GM23338 (cell line): Measurements from ENCODE around the gene KDM4B.

ENCODE experiments used
- CTCF ChIP-seq, 2 experiments: fragments of 200-600 bp in 1 of 2; sonication (generic) in 1 of 2; conservative IDR thresholded peaks; 2 replicates each; pipeline versions ENCODE4 v1.5.1 to v1.6.1; 2016 to 2017; ENCODE audit warnings: antibody characterized with exemption in 2 of 2, low read depth in 2 of 2, mild to moderate bottlenecking in 2 of 2, moderate library complexity in 1 of 2
- EZH2 ChIP-seq: fragments of 200-600 bp; sonication (generic); IDR thresholded peaks from one replicate; pipeline ENCODE4 v1.8.0; 2017; ENCODE audit warnings: antibody characterized with exemption, mild to moderate bottlenecking, low read depth; ENCODE audit not compliant: unreplicated experiment
- EZH2phosphoT487 ChIP-seq: fragments of 200-600 bp; sonication (generic); IDR thresholded peaks from one replicate; pipeline ENCODE4 v1.8.1; 2018; ENCODE audit warnings: antibody characterized with exemption; ENCODE audit not compliant: unreplicated experiment
- POLR2AphosphoS5 ChIP-seq: IDR thresholded peaks from 2 replicates; pipeline ENCODE4 v1.6.1; 2016; ENCODE audit warnings: antibody characterized with exemption, low read depth
- REST ChIP-seq: IDR thresholded peaks from one replicate; pipeline ENCODE4 v1.6.1; 2018; ENCODE audit warnings: antibody characterized with exemption; ENCODE audit not compliant: unreplicated experiment

- TF ChIP-seq EZH2, result no peak
- TF ChIP-seq CTCF (conservative IDR thresholded peaks at IDR 0.05; ENCODE audit: low read depth in 2 of 2), result no peak
- TF ChIP-seq REST, result no peak
- TF ChIP-seq POLR2AphosphoS5, result no peak
- TF ChIP-seq EZH2phosphoT487, result no peak
Observed at GRCh38 chr19:5149932-5150901, 181.3 kb downstream of the KDM4B start.
